Vagina (tissue), 2 donors: Measurements from ENCODE around the gene TTC17.
"Not testable (repeated sequence)": the region's sequence is repeated elsewhere in the genome, so short reads cannot be mapped to it uniquely, and the experiment has no call there.

Source experiments
- CTCF ChIP-seq, 3 experiments: fragments of 450-650 bp in 2 of 3; fragments of 200-600 bp in 1 of 3; sonication (generic) in 1 of 3; IDR thresholded peaks; one replicate each; pipeline ENCODE4 v1.5.1; 2017 to 2019; ENCODE audit warnings: antibody characterized with exemption in 3 of 3, mild to moderate bottlenecking in 2 of 3, moderate library complexity in 2 of 3
- POLR2A ChIP-seq, 2 donors: fragments of 450-650 bp; IDR thresholded peaks; one replicate each; pipeline ENCODE4 v1.6.1; 2017; ENCODE audit warnings: antibody characterized with exemption in 2 of 2, mild to moderate bottlenecking in 2 of 2, moderate library complexity in 2 of 2

- not testable (repeated sequence) for TF ChIP-seq POLR2A, CTCF (IDR thresholded peaks at IDR 0.05)
These were observed 118.8 kb downstream of the TTC17 start for GRCh38 chr11:43477491-43477890.
